Neural cell (in vitro differentiated cells): ENCODE results near the gene GATC.

Experiments used
- CTCF ChIP-seq: fragments of 450-650 bp; IDR thresholded peaks from 2 replicates; pipeline ENCODE4 v1.5.1; 2014; ENCODE audit warnings: antibody characterized with exemption, mild to moderate bottlenecking, moderate library complexity; ENCODE audit not compliant: poor library complexity, severe bottlenecking
- EZH2 ChIP-seq: fragments of 200-600, 300-800 bp; shearing (Covaris generic), sonication (generic); IDR thresholded peaks from 2 replicates; pipeline ENCODE4 v1.6.1; 2014; ENCODE audit warnings: antibody characterized with exemption, low read length, borderline replicate concordance, mild to moderate bottlenecking; ENCODE audit not compliant: insufficient read depth, poor library complexity, severe bottlenecking
- POLR2AphosphoS5 ChIP-seq: IDR thresholded peaks from 2 replicates; pipeline ENCODE4 v1.6.1; 2012
- TAF1 ChIP-seq: IDR thresholded peaks from 2 replicates; pipeline ENCODE4 v1.6.1; 2012; ENCODE audit warnings: low read depth

- TF ChIP-seq EZH2: no peak
- TF ChIP-seq CTCF: no peak
- no peak for TF ChIP-seq POLR2AphosphoS5
- TF ChIP-seq TAF1: no peak
Measured at GRCh38 chr12:120475643-120476042, 29.4 kb downstream of the GATC start.
